Muscle layer of colon (tissue), 2 donors: Measurements from ENCODE around the gene ANO6.

Experiments
- H3K27ac ChIP-seq: one replicate; pipeline ENCODE4 v1.7.0; 2013; ENCODE audit warnings: low read depth, mild to moderate bottlenecking, low read length, moderate library complexity
- H3K27me3 ChIP-seq, 2 donors: one replicate each; pipeline ENCODE4 v1.7.0; 2013; ENCODE audit warnings: low read length in 2 of 2, mild to moderate bottlenecking in 2 of 2; ENCODE audit not compliant: insufficient read depth in 2 of 2, control insufficient read depth in 1 of 2
- H3K36me3 ChIP-seq: one replicate; pipeline ENCODE4 v1.7.0; 2013; ENCODE audit warnings: mild to moderate bottlenecking, low read length; ENCODE audit not compliant: insufficient read depth
- H3K4me1 ChIP-seq: one replicate; pipeline ENCODE4 v1.7.0; 2013; ENCODE audit warnings: mild to moderate bottlenecking, low read length; ENCODE audit not compliant: insufficient read depth
- H3K4me3 ChIP-seq, 2 donors: one replicate each; pipeline ENCODE4 v1.7.0; 2013; ENCODE audit warnings: low read length in 2 of 2, low read depth in 1 of 2, mild to moderate bottlenecking in 1 of 2, moderate library complexity in 1 of 2
- H3K9ac ChIP-seq: one replicate; pipeline ENCODE4 v1.7.0; 2013; ENCODE audit warnings: low read length
- H3K9me3 ChIP-seq: one replicate; pipeline ENCODE4 v1.7.0; 2013; ENCODE audit warnings: mild to moderate bottlenecking, low read length
- donor health status: abdominal sarcoma.
- donor health status: Adenocarcinoma of cecum.

ANO6 gene

GRCh38 chr12:45477526-45477925, 261.6 kb downstream of the ANO6 start:
- H3K9me3 ChIP-seq, result peaks cover 3% of the 10 kb centered on the region
- no peaks in the 10 kb centered on the region for H3K4me1 ChIP-seq
- no peaks in the 10 kb centered on the region for H3K27me3 ChIP-seq
- no peak overlapping the region for H3K4me3 ChIP-seq
- no peak overlapping the region for H3K27ac ChIP-seq
- no peaks in the 10 kb centered on the region for H3K36me3 ChIP-seq
- H3K9ac ChIP-seq, result no peak overlapping the region

GRCh38 chr12:45478931-45479330, 263.0 kb downstream of the ANO6 start:
- Histone ChIP-seq H3K27ac (no peak overlapping the region), H3K27me3 (no peaks in the 10 kb centered on the region), H3K4me1 (no peaks in the 10 kb centered on the region), H3K9ac (no peak overlapping the region), H3K4me3 (no peak overlapping the region), H3K36me3 (no peaks in the 10 kb centered on the region), H3K9me3 (peaks cover 3% of the 10 kb centered on the region)

GRCh38 chr12:45481746-45482145, 265.9 kb downstream of the ANO6 start:
- Histone ChIP-seq H3K9ac (no peak overlapping the region), H3K36me3 (no peaks in the 10 kb centered on the region), H3K4me3 (no peak overlapping the region), H3K4me1 (no peaks in the 10 kb centered on the region), H3K27me3 (no peaks in the 10 kb centered on the region), H3K27ac (no peak overlapping the region), H3K9me3 (peaks cover 3% of the 10 kb centered on the region)

- Histone ChIP-seq H3K9me3 (peaks cover 3% of the 10 kb centered on the region), H3K4me3 (no peak overlapping the region), H3K27me3 (no peaks in the 10 kb centered on the region), H3K36me3 (no peaks in the 10 kb centered on the region), H3K9ac (no peak overlapping the region), H3K4me1 (no peaks in the 10 kb centered on the region), H3K27ac (no peak overlapping the region)
These were observed 267.7 kb downstream of the ANO6 start for GRCh38 chr12:45483571-45483970.
